HG03045 (cell line): ENCODE data around the gene TCN2.

Experiments used
- ATAC-seq: cut with Tn5 transposase; IDR thresholded peaks from one replicate; pipeline ENCODE4 v1.9.1; 2021; ENCODE audit warnings: mild to moderate bottlenecking, moderate library complexity; ENCODE audit not compliant: unreplicated experiment

TCN2 gene

GRCh38 chr22:30575859-30576258, 31.1 kb upstream of the TCN2 start:
- no peak for ATAC-seq

- no peak for ATAC-seq
Measured at GRCh38 chr22:30578481-30578880, 28.5 kb upstream of the TCN2 start.

GRCh38 chr22:30580896-30581295, 26.1 kb upstream of the TCN2 start:
- no peak for ATAC-seq

- ATAC-seq = no peak
Measured at GRCh38 chr22:30582051-30582450, 24.9 kb upstream of the TCN2 start.

GRCh38 chr22:30582788-30583545, 24.0 kb upstream of the TCN2 start:
- no peak for ATAC-seq

- ATAC-seq = no peak
Measured at GRCh38 chr22:30584441-30584840, 22.5 kb upstream of the TCN2 start.

GRCh38 chr22:30586414-30586813, 20.6 kb upstream of the TCN2 start:
- ATAC-seq = no peak

- no peak for ATAC-seq
Measured at GRCh38 chr22:30591191-30591587, 15.8 kb upstream of the TCN2 start.

- ATAC-seq = peak; percentile 96
Measured at GRCh38 chr22:30591588-30592359, 15.2 kb upstream of the TCN2 start, which contains the start of gene PES1. TSS of gene PES1 (minus strand) at chr22:30591910. CDS start at chr22:30591833, 77 bp downstream.

GRCh38 chr22:30592360-30592713, 14.6 kb upstream of the TCN2 start:
- peak; percentile 5 for ATAC-seq

- no peak for ATAC-seq
Measured at GRCh38 chr22:30596199-30596598, 10.8 kb upstream of the TCN2 start.

- ATAC-seq = no peak
Measured at GRCh38 chr22:30596886-30597285, 10.1 kb upstream of the TCN2 start.

- ATAC-seq = no peak
Measured at GRCh38 chr22:30598986-30599385, 8.0 kb upstream of the TCN2 start.

- ATAC-seq = no peak
Measured at GRCh38 chr22:30600921-30601320, 6.1 kb upstream of the TCN2 start.

GRCh38 chr22:30601464-30601863, 5.5 kb upstream of the TCN2 start:
- ATAC-seq = no peak

GRCh38 chr22:30602049-30602448, 4.9 kb upstream of the TCN2 start:
- no peak for ATAC-seq

- ATAC-seq = no peak
Measured at GRCh38 chr22:30603801-30604200, 3.2 kb upstream of the TCN2 start.

GRCh38 chr22:30604723-30605122, 2.3 kb upstream of the TCN2 start:
- no peak for ATAC-seq

- ATAC-seq = no peak
Measured at GRCh38 chr22:30605449-30606110, 1.4 kb upstream of the TCN2 start.

- no peak for ATAC-seq
Measured at GRCh38 chr22:30607300-30607930, 441 bp downstream of the TCN2 start.

- ATAC-seq = no peak
Measured at GRCh38 chr22:30607939-30608338, 965 bp downstream of the TCN2 start.
